GM12872 (cell line): ENCODE results near the gene SUCLA2.

Experiments
- TF ChIP-seq, protein P1 (sequence below): IDR thresholded peaks from 3 replicates; pipeline ENCODE4 v1.5.1; 2011; ENCODE audit warnings: low read depth, mild to moderate bottlenecking, low read length, moderate library complexity; ENCODE audit not compliant: insufficient read depth

SUCLA2 gene

DNA sequence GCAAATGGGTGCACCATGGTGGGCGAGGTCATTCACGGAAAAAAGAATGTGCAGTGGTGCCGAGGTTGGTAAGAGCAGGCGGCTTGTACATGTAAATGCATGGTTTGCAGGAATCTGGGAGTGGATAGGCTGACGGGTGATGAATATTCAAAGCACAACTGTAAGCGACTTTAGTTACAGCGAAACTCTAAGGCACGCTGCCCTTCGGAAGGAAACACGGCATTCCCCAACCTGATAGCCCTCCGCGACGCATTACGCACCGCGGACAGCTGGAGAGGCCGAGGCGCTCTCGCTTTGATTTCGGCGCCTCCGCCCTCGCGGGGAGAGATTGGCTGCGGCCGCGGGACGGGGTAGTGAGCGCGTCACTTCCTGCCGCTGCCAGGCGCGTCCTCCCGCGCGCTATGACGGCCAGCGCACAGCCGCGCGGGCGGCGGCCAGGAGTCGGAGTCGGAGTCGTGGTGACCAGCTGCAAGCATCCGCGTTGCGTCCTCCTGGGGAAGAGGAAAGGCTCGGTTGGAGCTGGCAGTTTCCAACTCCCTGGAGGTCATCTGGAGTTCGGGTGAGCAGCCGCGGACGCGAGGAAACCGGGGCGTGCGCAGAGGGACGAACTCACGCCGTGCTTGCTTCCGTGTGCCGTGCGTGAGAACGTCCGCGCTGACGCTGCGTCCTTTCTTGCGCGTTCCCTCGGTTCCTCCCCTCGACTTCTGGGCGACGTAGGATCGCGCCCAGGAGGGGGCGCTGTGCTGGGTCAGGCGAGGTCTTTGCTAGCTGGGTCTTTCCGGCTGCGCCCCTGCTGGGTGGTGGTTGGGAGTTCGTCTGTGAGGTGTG, 36.5 kb upstream of the SUCLA2 start, which contains the start of gene NUDT15:
Gene NUDT15 (plus strand): TSS at position 381 of the 828 bp plus-strand sequence. CDS start 21 bp downstream, at position 402.
- TF ChIP-seq, protein P1, sequence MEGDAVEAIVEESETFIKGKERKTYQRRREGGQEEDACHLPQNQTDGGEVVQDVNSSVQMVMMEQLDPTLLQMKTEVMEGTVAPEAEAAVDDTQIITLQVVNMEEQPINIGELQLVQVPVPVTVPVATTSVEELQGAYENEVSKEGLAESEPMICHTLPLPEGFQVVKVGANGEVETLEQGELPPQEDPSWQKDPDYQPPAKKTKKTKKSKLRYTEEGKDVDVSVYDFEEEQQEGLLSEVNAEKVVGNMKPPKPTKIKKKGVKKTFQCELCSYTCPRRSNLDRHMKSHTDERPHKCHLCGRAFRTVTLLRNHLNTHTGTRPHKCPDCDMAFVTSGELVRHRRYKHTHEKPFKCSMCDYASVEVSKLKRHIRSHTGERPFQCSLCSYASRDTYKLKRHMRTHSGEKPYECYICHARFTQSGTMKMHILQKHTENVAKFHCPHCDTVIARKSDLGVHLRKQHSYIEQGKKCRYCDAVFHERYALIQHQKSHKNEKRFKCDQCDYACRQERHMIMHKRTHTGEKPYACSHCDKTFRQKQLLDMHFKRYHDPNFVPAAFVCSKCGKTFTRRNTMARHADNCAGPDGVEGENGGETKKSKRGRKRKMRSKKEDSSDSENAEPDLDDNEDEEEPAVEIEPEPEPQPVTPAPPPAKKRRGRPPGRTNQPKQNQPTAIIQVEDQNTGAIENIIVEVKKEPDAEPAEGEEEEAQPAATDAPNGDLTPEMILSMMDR: peak; percentile 100

GRCh38 chr13:48029859-48030258, 28.8 kb upstream of the SUCLA2 start:
- TF ChIP-seq, protein P1: no peak

DNA sequence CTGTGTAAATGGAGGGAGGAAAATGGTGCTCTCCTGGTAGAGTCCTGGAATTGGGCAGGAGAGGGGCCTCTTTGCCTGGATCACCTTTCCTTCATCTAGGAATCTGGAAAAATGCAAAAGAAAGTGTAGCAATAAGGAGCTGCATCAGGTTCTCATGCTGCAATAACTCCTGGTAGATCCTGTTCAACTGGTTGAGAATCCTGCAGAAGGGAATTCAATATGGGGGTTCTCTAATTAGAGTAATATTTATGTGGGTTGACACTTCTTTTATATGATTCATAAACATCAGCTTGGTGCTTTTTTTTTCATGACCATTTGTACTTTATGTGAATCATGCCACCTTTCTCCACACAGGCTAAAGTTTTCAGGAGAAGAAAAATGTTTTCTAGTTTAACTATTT, 27.0 kb upstream of the SUCLA2 start:
- TF ChIP-seq, protein P1: no peak

DNA sequence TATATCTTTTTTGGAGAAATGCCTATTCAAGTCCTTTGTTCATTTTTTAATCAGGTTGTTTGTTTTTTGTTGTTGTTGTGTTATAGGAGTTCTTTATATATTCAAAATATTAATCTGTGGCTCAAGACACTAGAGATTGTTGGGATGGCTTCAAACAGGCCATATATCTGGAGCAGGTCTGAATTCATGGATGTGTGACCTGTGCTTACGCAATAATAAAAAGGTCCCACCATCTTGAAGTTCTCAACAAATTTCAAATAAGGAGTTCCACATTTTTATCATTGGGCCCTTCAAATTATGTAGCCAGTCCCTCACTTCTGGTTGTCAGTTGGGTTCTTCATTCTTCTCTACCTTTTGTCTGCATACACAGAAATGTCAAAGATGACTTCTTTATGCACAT, 18.7 kb upstream of the SUCLA2 start:
- TF ChIP-seq, protein P1: no peak

DNA sequence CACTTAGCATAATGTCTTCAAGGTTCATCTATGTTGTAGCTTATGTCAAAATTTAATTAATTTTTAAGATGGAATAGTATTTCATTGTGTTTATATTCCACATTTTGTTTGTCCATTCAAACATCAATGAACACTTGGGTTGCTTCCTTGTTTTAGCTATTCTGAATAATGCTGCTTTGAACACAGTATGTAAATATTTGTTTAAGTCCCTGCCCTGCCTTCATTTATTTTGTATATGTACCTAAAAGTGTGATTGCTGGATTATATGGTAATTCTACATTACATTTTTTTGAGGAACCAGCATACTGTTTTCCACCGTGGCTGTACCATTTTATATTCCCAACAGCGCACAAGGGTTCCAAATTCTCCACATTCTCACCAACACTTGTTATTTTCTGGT, 17.6 kb upstream of the SUCLA2 start:
- TF ChIP-seq, protein P1: no peak

- TF ChIP-seq, protein P1: no peak
These were observed 13.3 kb upstream of the SUCLA2 start for GRCh38 chr13:48014359-48014758.

- TF ChIP-seq, protein P1: no peak
These were observed 11.6 kb upstream of the SUCLA2 start for GRCh38 chr13:48012668-48013067.
